H1 (cell line): ENCODE results near the gene VSIG10L2. TPM values are rescaled to one million over a fixed set of nuclear protein-coding genes. Genes with fewer than 3 reads are reported as not detected.

ENCODE experiments used
- TEAD4 ChIP-seq: IDR thresholded peaks from 2 replicates; pipeline ENCODE4 v1.6.1; 2012; ENCODE audit warnings: low read depth, low read length, inconsistent platforms, mixed read lengths
- polyA plus RNA-seq, 7 experiments: library from polyadenylated mRNA; depleted of rRNA in 3 of 7; stranded (reverse) in 5 of 7; unstranded in 2 of 7; fragments of >200 nt in 5 of 7; fragments of 200-250 nt in 2 of 7; gene quantifications; 1 replicate in 5 of 7; 2 replicates in 1 of 7; 4 replicates in 1 of 7; pipeline versions ENCODE4 v1.2.1 to v1.2.3, GENCODE V29; 2011 to 2013; ENCODE audit warnings: missing spikeins in 2 of 7, mixed read lengths in 2 of 7
- total RNA-seq: library from RNA; stranded (reverse); fragmentation: NEBNext Ultra II Directional; extraction: Animal tissue kit (Norgen Biotek cat#: 25700); gene quantifications from 2 replicates; pipeline ENCODE4 v1.2.1, GENCODE V29; 2021
- TF ChIP-seq, protein P1 (sequence below): fragments of 300-600 bp; sonication (generic); IDR thresholded peaks from 2 replicates; pipeline ENCODE4 v1.7.1; 2012; ENCODE audit warnings: low read length, moderate library complexity, mild to moderate bottlenecking, inconsistent platforms; ENCODE audit not compliant: insufficient replicate concordance

Gene VSIG10L2
- total and polyA plus RNA-seq, 2 of the 8 experiments (the other 6 are each of a cell fraction or from before 2014, with no cell fraction given), result not detected

- TF ChIP-seq, protein P1, sequence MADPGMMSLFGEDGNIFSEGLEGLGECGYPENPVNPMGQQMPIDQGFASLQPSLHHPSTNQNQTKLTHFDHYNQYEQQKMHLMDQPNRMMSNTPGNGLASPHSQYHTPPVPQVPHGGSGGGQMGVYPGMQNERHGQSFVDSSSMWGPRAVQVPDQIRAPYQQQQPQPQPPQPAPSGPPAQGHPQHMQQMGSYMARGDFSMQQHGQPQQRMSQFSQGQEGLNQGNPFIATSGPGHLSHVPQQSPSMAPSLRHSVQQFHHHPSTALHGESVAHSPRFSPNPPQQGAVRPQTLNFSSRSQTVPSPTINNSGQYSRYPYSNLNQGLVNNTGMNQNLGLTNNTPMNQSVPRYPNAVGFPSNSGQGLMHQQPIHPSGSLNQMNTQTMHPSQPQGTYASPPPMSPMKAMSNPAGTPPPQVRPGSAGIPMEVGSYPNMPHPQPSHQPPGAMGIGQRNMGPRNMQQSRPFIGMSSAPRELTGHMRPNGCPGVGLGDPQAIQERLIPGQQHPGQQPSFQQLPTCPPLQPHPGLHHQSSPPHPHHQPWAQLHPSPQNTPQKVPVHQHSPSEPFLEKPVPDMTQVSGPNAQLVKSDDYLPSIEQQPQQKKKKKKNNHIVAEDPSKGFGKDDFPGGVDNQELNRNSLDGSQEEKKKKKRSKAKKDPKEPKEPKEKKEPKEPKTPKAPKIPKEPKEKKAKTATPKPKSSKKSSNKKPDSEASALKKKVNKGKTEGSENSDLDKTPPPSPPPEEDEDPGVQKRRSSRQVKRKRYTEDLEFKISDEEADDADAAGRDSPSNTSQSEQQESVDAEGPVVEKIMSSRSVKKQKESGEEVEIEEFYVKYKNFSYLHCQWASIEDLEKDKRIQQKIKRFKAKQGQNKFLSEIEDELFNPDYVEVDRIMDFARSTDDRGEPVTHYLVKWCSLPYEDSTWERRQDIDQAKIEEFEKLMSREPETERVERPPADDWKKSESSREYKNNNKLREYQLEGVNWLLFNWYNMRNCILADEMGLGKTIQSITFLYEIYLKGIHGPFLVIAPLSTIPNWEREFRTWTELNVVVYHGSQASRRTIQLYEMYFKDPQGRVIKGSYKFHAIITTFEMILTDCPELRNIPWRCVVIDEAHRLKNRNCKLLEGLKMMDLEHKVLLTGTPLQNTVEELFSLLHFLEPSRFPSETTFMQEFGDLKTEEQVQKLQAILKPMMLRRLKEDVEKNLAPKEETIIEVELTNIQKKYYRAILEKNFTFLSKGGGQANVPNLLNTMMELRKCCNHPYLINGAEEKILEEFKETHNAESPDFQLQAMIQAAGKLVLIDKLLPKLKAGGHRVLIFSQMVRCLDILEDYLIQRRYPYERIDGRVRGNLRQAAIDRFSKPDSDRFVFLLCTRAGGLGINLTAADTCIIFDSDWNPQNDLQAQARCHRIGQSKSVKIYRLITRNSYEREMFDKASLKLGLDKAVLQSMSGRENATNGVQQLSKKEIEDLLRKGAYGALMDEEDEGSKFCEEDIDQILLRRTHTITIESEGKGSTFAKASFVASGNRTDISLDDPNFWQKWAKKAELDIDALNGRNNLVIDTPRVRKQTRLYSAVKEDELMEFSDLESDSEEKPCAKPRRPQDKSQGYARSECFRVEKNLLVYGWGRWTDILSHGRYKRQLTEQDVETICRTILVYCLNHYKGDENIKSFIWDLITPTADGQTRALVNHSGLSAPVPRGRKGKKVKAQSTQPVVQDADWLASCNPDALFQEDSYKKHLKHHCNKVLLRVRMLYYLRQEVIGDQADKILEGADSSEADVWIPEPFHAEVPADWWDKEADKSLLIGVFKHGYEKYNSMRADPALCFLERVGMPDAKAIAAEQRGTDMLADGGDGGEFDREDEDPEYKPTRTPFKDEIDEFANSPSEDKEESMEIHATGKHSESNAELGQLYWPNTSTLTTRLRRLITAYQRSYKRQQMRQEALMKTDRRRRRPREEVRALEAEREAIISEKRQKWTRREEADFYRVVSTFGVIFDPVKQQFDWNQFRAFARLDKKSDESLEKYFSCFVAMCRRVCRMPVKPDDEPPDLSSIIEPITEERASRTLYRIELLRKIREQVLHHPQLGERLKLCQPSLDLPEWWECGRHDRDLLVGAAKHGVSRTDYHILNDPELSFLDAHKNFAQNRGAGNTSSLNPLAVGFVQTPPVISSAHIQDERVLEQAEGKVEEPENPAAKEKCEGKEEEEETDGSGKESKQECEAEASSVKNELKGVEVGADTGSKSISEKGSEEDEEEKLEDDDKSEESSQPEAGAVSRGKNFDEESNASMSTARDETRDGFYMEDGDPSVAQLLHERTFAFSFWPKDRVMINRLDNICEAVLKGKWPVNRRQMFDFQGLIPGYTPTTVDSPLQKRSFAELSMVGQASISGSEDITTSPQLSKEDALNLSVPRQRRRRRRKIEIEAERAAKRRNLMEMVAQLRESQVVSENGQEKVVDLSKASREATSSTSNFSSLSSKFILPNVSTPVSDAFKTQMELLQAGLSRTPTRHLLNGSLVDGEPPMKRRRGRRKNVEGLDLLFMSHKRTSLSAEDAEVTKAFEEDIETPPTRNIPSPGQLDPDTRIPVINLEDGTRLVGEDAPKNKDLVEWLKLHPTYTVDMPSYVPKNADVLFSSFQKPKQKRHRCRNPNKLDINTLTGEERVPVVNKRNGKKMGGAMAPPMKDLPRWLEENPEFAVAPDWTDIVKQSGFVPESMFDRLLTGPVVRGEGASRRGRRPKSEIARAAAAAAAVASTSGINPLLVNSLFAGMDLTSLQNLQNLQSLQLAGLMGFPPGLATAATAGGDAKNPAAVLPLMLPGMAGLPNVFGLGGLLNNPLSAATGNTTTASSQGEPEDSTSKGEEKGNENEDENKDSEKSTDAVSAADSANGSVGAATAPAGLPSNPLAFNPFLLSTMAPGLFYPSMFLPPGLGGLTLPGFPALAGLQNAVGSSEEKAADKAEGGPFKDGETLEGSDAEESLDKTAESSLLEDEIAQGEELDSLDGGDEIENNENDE, result no peak
- TF ChIP-seq TEAD4, result 0 out of 2 replicates have a peak, but pooled peaks have one; percentile 13
These were observed 22.7 kb upstream of the VSIG10L2 start (continued) for GRCh38 chr11:125923012-125923579.
